Stimulated activated CD4-positive, alpha-beta T cell treated with anti-CD3 and anti-CD28 coated beads, TNF-alpha, amount 100 ng/mL, for 1 hour (primary cell): Measurements from ENCODE around the gene OR9G1.
"Not testable (repeated sequence)": the region's sequence is repeated elsewhere in the genome, so short reads cannot be mapped to it uniquely, and the experiment has no call there.

ENCODE experiments used
- DNase-seq, 3 donors: peaks; one replicate each; pipeline ENCODE4 v3.0.0-alpha.2; 2020; ENCODE audit warnings: low read depth in 3 of 3, low spot score in 1 of 3

Gene OR9G1, protein sequence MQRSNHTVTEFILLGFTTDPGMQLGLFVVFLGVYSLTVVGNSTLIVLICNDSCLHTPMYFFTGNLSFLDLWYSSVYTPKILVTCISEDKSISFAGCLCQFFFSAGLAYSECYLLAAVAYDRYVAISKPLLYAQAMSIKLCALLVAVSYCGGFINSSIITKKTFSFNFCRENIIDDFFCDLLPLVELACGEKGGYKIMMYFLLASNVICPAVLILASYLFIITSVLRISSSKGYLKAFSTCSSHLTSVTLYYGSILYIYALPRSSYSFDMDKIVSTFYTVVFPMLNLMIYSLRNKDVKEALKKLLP

DNA sequence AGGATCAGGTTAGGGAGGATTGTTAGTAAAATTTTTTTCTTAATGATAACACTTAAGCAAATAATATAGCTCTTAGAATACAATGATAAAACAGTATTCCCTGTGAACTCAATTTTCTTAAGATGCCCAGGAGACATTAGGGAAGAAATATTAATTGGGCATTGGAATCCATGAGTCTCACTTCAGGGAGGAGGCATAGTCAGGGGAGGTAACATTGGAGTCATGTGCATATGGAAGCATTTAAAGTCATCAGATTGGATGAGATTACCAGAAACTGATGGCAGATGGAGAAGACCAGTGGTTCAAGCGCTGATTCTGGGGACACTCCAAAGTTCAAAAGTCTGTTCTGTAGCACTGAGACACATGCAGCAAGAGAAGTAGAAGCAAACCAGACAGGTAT is at the start of gene OR9G1:
Gene OR9G1, plus strand, starts transcription at position 301 of the 400 bp plus-strand sequence. CDS start 1,293 bp downstream, outside the sequence.
- DNase-seq = no peak

DNA sequence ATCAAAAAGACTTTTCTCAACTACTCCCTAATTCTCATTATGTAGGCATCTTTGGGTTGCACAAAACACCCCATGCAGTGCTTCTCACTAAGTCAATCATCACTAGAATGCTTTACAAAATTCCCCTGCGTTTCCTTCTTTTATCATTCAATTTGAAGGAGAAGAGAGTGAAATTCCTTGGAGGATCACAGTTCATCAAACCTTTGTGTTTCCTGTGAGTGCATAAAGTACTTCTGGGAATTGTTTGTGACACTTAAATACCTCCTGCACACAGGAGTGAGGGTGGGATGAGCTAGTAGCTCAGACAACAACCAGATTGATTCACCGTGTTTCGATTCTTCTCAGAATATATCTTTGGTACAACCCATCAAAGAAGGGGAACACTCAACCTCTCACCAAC is 39.1 kb upstream of the OR9G1 start:
- no peak for DNase-seq

DNA sequence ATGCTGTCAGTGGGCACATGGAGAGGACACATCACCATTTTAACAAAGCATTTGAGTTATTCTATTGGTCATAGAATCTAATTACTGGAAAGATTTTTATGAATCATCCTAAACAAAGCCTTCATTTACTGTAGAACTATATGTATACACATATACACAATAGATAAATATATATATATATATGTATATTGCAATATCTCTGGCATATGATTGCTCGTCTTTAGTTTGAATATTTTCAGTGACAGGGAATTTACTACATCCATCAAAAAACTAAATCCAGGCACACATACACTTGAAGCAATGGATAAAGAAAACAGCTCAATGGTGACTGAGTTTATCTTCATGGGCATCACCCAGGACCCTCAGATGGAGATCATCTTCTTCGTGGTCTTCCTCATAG is 35.5 kb upstream of the OR9G1 start, which contains the start of gene OR5AR1:
Gene OR5AR1, plus strand, starts transcription at position 301 of the 400 bp plus-strand sequence. Its CDS starts 0 bp downstream, at position 301.
- DNase-seq = no peak

DNA sequence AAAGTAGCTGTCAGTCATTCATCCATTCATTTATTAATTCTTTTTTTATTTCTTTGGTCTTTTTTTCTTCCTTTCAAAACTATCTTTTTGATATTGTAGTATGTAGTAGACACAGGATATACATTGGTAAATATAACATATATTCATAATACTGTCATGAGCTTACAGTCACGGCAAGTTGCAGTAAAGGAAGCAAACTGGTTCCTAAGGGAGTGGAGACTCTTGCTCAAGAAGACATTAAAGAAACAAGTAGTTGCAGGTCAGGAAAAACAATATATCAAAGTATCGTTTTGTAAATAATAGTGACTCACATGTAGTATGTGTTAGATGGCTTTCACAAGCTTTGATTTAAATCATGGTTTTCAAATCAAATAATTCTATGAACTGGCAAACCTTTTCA is 27.9 kb upstream of the OR9G1 start:
- DNase-seq = no peak

DNA sequence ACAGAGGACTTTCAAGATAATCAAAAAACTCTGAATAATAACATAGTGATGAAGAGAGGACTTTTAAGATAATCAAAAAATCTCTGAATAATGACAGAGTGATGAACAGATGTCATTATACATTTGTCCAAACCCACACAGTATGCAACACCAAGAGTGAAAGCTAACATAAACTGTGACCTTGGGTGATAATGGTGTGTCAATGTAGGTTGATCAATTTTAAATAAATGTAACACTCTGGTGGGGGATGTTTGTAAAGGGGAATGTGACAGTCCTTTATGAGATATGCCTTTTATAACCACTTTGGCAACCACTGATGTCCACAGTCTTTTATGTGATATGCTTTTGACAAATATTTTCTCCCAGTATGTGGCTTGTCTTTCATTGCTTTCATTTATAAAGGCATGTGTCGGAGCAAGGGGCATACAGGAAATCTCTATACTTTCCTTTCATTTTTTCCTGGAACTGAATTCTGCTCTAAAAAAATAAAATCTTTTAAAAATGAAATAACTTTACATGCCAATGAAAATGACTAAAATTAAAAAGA is 10.3 kb upstream of the OR9G1 start:
- DNase-seq = no peak

DNA sequence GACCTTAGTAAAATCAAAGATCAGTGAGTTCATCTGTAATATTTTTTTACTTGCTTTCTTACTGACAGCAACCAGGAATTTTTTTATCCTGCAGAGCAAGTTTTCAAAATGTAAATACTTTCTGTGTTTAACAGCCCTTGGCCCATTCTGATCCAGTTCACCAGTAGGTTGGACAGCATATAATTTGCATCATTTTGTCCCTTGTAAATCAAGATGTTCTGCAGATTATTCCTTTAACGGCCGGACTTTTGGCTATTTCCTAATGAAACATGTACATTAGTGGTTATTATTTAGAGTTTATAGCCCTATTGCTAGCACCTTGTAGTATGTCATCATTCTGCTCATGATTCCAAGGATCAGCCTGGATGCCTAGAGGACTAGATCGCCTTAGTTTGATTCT is 7.7 kb upstream of the OR9G1 start:
- DNase-seq = not testable (repeated sequence)

DNA sequence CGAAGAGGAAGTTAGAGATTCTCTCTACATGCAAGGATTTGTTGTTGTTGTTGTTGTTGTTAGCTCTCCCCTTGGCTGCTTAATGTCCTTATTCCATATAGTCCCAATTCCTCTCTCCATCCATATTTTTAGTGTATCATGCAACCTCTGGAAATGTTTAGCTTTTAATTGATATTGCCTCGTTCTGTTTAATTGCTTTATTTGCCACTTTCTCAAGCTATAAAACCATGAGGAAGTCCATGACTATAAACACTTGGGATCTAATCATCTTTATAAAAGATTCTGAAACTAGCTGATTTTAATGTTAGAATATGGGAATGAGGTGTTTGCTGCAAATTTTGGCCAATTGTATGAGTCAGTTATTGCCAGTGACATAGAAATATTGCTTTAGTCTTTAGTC is 5.5 kb upstream of the OR9G1 start:
- DNase-seq = no peak

DNA sequence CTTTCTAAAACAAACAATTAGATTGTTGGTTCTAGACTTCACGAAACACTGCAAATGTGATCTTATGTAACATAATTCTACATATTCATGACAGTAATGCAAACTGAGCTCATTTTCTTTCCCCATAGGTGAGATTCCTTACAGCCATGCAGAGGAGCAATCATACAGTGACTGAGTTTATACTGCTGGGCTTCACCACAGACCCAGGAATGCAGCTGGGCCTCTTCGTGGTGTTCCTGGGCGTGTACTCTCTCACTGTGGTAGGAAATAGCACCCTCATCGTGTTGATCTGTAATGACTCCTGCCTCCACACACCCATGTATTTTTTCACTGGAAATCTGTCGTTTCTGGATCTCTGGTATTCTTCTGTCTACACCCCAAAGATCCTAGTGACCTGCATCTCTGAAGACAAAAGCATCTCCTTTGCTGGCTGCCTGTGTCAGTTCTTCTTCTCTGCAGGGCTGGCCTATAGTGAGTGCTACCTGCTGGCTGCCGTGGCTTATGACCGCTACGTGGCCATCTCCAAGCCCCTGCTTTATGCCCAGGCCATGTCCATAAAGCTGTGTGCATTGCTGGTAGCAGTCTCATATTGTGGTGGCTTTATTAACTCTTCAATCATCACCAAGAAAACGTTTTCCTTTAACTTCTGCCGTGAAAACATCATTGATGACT is 1.5 kb downstream of the OR9G1 start:
- DNase-seq = no peak

DNA sequence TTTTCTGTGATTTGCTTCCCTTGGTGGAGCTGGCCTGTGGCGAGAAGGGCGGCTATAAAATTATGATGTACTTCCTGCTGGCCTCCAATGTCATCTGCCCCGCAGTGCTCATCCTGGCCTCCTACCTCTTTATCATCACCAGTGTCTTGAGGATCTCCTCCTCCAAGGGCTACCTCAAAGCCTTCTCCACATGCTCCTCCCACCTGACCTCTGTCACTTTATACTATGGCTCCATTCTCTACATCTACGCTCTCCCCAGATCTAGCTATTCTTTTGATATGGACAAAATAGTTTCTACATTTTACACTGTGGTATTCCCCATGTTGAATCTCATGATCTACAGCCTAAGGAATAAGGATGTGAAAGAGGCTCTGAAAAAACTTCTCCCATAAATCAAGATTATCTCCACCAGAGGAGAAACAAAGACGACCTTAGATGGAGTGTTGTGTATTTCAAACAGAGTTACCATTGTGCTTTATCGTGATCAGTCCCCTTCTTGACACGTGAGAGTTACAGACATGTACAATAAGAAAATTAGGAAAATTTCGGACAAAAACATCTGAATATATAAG is 2.1 kb downstream of the OR9G1 start:
- DNase-seq = no peak

DNA sequence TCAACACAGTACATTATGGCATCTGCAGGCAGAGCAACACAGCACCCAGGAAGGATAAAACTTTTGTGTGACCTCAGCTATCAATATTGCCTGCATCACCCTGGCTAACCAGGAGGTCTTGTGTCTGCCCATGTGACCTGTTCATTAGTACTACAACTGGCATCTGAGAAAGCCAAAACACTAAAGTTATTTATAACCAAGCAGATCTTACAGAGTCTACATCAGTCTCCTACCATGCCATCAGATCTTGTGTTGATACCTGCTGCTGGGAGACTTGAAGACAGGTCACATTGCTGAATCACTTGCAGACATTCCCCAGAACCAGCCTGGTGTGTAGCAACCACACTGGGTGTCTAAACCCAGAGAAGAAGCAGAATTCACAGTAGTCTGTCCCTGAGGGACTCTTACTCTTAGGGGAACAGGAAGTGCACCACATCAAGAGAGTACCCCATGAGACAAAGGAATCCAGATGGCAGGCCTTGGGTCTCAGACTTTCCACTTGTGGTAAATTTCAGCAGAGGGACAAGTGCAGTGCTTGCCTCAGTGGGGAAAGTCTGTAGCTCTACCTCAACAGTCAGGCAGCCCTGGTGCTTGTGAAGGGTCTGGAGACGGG is 7.0 kb downstream of the OR9G1 start:
- no peak for DNase-seq

DNA sequence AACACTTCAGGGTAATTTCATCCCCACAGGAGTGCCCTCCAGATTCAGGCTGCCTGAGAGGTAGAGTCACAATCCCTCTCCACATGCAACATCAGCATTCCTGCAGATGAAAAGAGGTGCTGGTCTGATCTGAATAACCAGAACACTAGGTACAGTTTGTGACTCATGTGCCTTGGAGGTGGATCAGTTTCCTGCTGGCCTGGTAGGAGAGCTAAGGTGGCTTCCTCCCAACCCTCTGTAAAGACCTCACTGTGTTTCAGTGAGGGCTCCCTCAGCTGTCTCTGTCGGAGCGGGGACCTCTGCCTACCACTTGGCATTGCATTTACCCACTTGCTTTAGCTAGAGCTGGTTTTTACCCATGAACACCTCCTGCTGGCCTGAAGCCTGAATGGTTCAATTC is 7.6 kb downstream of the OR9G1 start:
- DNase-seq = no peak

DNA sequence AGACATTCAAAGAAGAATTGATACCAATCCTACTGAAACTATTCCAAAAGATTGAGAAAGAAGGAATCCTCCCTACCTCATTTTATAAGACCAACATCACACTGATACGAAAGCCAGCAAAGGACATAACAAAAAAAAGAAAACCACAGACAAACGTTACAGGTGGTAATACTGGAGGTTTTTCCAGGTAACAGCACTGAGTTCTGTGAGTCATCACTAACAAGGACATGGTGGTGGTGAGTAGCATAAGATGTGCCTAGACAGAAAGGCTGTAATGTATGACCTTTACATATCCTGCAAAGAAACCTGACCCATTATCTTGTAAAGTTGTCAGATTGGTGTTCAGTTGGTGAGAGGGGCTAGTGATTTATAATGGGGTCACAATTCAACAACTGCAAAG is 15.3 kb downstream of the OR9G1 start:
- DNase-seq = no peak

DNA sequence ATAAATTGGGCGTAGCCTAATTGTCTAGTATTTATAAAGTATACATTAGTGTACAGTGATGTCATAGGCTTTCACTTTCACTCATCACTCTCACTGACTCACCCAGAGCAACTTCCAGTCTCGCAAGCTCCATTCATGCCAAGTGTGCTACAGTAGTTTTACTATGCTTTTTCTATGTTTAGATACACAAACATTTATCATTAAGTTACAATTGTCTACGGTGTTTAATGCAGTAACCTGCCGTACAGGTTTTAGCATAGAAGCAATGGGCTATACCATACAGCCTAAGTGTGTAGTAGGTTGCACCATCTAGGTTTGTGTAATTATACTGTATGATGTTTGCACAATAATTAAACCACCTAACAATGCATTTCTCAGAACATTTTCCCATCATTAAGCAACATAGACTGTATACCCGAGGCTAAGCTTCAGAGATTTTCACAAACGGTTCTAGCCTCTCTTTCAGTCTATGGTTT is 17.5 kb downstream of the OR9G1 start:
- no peak for DNase-seq

DNA sequence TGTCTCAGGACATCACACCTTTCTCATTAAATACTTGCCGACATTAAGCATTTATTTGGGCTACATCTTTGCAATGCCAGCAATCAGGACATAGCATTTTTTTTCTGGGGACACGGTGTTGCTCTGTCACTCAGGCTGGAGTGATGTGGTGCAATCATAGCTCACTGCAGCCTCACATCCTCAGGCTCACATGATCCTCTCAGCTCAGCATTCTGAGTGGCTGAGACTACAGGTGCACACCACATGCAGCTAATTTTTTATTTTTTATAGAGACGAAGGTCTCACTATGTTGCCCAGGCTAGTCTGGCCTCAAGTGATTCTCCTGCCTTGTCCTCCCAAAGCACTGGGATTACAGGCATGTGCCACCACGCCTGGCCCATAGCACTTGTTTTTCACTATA is 21.6 kb downstream of the OR9G1 start:
- DNase-seq = no peak

DNA sequence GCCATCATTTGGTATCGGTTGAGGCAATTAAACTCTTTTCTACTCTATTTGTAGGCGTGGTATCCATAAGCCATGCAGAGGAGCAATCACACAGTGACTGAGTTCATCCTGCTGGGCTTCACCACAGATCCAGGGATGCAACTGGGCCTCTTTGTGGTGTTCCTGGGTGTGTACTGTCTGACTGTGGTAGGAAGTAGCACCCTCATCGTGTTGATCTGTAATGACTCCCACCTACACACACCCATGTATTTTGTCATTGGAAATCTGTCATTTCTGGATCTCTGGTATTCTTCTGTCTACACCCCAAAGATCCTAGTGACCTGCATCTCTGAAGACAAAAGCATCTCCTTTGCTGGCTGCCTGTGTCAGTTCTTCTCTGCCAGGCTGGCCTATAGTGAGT is 41.2 kb downstream of the OR9G1 start:
- DNase-seq = no peak

DNA sequence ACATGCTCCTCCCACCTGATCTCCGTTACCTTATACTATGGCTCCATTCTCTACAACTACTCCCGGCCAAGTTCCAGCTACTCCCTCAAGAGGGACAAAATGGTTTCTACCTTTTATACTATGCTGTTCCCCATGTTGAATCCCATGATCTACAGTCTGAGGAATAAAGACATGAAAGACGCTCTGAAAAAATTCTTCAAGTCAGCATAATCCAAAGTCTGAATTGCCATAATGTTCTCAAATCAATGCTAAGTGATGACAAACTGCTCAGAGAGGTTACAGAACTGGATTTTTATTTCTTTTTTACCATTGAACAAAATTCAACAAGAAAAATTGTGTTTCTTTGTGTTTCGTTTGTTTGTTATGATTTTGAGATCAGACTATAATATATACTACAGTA is 42.0 kb downstream of the OR9G1 start:
- no peak for DNase-seq

DNA sequence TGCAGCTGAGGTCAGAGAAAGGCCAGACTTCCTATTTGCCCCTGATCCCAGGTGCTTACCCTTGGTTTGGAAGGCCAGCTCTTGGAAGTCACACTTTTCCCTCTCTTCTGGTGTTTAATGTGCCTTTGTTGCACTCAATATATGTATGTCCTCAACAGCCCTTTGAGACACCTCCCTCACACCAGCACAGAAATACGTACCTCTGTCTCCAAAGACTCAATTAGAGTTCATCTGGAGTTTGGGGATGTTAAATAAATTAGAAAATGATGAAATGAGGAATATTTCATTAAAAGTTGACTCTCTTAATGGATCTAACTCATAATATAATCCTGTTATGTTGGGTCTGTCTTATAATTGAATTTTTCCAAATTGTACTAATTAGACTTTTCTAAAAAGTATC is 49.7 kb downstream of the OR9G1 start, which contains the start of gene OR9G4:
Gene OR9G4, minus strand, starts transcription at position 101 of the 400 bp plus-strand sequence. CDS start 4,931 bp downstream, outside the sequence.
- no peak for DNase-seq

DNA sequence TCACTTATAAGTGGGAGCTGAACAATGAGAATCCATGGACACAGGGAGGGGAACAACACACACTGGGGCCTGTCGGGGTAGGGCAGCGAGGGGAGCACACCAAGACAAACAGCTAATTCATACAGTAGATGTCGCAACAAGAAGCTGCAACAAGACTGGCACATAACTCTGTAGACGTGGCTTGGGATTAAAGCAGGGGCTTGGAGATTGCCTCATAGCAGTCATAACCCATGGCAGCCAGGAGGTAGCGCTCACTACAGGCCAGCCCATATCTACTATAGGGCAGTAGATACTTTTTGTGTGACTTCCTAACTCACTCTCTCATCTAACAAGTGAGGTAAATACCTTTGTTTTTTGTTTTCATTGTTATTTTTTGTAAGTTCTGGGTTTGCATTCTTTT is 51.3 kb downstream of the OR9G1 start:
- DNase-seq = no peak

DNA sequence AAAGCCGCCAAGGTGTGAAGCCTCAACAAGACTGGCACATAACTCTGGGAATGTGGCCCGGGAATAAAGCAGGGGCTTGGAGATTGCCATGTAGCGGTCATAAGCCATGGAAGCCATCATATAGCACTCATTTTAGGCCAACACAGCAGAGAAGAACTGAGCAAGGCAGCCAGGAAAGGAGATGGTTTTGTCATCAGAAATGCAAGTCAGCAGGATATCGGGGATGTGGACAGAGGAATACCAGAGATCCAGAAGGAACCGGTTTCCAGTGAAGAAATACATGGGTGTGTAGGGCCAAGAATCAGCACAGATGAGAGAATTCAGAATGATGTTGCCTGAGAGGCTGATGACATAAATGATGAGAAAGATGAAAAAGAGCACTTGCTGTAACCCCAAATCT is 52.6 kb downstream of the OR9G1 start:
- DNase-seq = no peak
